ENCODE results near the gene RNF225.

- TF ChIP-seq, protein P1, sequence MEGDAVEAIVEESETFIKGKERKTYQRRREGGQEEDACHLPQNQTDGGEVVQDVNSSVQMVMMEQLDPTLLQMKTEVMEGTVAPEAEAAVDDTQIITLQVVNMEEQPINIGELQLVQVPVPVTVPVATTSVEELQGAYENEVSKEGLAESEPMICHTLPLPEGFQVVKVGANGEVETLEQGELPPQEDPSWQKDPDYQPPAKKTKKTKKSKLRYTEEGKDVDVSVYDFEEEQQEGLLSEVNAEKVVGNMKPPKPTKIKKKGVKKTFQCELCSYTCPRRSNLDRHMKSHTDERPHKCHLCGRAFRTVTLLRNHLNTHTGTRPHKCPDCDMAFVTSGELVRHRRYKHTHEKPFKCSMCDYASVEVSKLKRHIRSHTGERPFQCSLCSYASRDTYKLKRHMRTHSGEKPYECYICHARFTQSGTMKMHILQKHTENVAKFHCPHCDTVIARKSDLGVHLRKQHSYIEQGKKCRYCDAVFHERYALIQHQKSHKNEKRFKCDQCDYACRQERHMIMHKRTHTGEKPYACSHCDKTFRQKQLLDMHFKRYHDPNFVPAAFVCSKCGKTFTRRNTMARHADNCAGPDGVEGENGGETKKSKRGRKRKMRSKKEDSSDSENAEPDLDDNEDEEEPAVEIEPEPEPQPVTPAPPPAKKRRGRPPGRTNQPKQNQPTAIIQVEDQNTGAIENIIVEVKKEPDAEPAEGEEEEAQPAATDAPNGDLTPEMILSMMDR (IDR thresholded peaks at IDR 0.05; ENCODE audit: low read length), result no peak
- no peak for TF ChIP-seq EZH2 (optimal IDR thresholded peaks at IDR 0.05; ENCODE audit: low read depth, low read length)
Measured at GRCh38 chr19:58407658-58408151, 12.2 kb downstream of the RNF225 start.
